Cardiac muscle cell (in vitro differentiated cells and primary cell): ENCODE measurements around the gene PSME2. TPM values are rescaled to one million over a fixed set of nuclear protein-coding genes. Genes with fewer than 3 reads are reported as not detected.

Source experiments
- DNase-seq, 2 donors: peaks; one replicate each; pipeline versions ENCODE4 v3.0.0 to v3.0.0-alpha.2; 2010 to 2017; ENCODE audit warnings: low read depth in 1 of 2, low spot score in 1 of 2
- H3K27ac ChIP-seq: fragments of 200-600 bp; sonication (generic); 2 replicates; pipeline ENCODE4 v1.5.1; 2016
- H3K27me3 ChIP-seq: fragments of 200-600 bp; sonication (generic); 2 replicates; pipeline ENCODE4 v1.6.0; 2016; ENCODE audit warnings: control low read depth
- H3K36me3 ChIP-seq: fragments of 200-600 bp; sonication (generic); 2 replicates; pipeline ENCODE4 v1.5.1; 2016; ENCODE audit warnings: control low read depth
- H3K4me1 ChIP-seq: fragments of 200-600 bp; sonication (generic); 2 replicates; pipeline ENCODE4 v1.8.1; 2017; ENCODE audit warnings: low read depth, mild to moderate bottlenecking, mixed run types
- H3K4me3 ChIP-seq: fragments of 200-600 bp; sonication (generic); 2 replicates; pipeline ENCODE4 v1.5.1; 2016; ENCODE audit warnings: mild to moderate bottlenecking
- H3K9me3 ChIP-seq: fragments of 200-600 bp; sonication (generic); 2 replicates; pipeline ENCODE4 v1.5.1; 2017; ENCODE audit warnings: low read depth, mild to moderate bottlenecking, control low read depth
- polyA plus RNA-seq: library from polyadenylated mRNA; unstranded; fragments of >200 nt; fragmentation: Nextera tagmentation; extraction: Ambion mirVana; gene quantifications from 2 replicates; pipeline ENCODE4 v1.2.1, GENCODE V29; 2016
- total RNA-seq: library from RNA; depleted of rRNA; stranded (reverse); fragments of >200 nt; gene quantifications from 2 replicates; pipeline ENCODE4 v1.2.3, GENCODE V29; 2016
- TF ChIP-seq, protein P1 (sequence below): IDR thresholded peaks from 2 replicates; pipeline ENCODE4 v1.5.1; 2012; ENCODE audit warnings: low read depth, mild to moderate bottlenecking, low read length

PSME2 gene
- total and polyA plus RNA-seq, 2 experiments from 2014 or later: 92.3 to 331 TPM

DNA sequence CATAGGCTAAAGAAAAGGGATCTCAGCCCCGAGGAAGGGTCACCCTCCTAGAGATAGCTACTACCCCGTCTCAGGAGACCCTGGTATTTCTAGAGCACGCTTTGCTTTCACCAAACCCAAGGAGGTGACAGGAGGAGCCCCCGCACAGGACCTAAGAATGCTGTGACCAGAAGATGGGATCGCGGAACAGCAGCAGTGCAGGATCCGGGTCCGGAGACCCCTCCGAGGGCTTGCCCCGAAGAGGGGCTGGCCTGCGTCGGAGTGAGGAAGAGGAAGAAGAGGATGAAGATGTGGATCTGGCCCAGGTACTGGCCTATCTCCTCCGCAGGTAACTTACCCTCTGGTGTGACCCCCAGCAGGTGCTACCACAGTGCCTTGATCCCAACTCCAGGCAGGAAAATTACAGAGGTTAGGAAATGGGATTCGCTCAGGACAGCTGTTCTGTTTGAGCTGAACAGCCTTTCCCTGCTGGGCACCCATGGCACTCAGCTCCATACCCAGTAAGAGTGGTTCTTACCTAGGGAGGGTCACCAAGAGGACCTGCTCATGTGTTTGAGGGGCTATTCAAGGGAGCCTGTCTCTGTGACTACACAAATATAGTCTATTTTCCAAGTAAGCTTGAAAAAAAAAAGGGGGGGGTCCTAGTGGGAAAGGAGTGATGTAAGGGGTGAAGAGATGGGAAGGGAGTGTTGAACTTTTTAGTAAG is 30.8 kb downstream of the PSME2 start:
- H3K4me1 ChIP-seq: peaks cover 11% of the 10 kb centered on the region
- no peaks in the 10 kb centered on the region for H3K27me3 ChIP-seq
- no peaks in the 10 kb centered on the region for H3K9me3 ChIP-seq
- no peak for DNase-seq
- H3K36me3 ChIP-seq: peaks cover 30% of the 10 kb centered on the region
- H3K27ac ChIP-seq: peak overlapping the region; percentile 92
- peak overlapping the region; percentile 44 for H3K4me3 ChIP-seq
- TF ChIP-seq, protein P1, sequence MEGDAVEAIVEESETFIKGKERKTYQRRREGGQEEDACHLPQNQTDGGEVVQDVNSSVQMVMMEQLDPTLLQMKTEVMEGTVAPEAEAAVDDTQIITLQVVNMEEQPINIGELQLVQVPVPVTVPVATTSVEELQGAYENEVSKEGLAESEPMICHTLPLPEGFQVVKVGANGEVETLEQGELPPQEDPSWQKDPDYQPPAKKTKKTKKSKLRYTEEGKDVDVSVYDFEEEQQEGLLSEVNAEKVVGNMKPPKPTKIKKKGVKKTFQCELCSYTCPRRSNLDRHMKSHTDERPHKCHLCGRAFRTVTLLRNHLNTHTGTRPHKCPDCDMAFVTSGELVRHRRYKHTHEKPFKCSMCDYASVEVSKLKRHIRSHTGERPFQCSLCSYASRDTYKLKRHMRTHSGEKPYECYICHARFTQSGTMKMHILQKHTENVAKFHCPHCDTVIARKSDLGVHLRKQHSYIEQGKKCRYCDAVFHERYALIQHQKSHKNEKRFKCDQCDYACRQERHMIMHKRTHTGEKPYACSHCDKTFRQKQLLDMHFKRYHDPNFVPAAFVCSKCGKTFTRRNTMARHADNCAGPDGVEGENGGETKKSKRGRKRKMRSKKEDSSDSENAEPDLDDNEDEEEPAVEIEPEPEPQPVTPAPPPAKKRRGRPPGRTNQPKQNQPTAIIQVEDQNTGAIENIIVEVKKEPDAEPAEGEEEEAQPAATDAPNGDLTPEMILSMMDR: no peak

DNA sequence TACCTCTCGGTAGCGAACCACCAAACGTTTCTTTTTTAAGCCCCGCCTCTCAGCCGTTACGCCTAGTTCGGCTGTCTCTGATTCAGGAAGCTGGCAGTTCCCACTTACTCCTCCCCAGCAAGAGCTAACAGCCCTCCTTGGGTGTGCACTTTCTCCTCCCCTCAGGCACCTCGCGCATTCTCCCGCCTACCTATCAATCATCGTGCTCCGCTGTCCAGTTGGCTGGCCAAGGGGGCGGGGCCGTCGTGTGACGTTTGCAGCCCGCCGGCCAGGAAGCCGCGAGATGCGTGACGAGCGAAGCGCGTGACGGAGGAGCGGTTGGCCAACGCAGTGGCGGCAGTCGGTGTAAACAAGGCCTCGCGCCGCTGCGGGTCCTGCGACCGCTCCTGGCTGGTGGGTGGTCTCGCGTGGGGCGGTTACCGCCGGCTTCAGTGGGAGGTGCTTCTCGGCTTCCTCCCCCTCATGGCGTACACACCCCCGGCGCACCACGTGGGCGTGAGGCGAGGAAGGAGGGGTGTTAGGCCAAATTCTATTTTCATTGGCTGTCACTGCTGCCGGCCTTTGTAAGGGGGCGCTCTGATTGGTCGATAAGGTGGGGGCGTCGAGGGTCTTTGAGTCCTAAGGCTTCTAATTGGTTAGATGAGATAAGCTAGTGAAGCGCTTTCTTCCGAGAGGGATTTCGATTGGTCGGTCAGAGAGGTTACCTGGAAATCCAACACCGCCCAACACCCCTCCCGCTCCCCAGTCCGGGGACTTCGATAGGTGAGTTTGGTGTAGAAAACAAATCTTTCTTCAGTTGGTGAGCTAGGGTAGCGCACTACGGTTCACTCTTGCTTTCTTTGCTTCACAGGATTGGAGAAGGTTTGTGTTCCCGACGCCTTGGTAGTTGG is 31.6 kb downstream of the PSME2 start, which contains the start of the genes DCAF11 and NRL:
DCAF11 (plus strand) TSS at position 246 of the 890 bp plus-strand sequence. CDS start 818 bp downstream, outside the sequence.
NRL (minus strand) TSS at position 418 of the 890 bp plus-strand sequence. CDS start 32,101 bp downstream, outside the sequence.
- TF ChIP-seq, protein P1: no peak
- H3K27me3 ChIP-seq: no peaks in the 10 kb centered on the region
- no peaks in the 10 kb centered on the region for H3K9me3 ChIP-seq
- H3K4me3 ChIP-seq: peak within 1 kb of the TSS; percentile 44
- H3K4me1 ChIP-seq: peaks cover 11% of the 10 kb centered on the region
- peaks cover 26% of the 10 kb centered on the region for H3K36me3 ChIP-seq
- peak within 1 kb of the TSS; percentile 92 for H3K27ac ChIP-seq
- DNase-seq: peak; percentile 99 to 100

- TF ChIP-seq, protein P1: no peak
- peak; percentile 85 to 91 for DNase-seq
- Histone ChIP-seq H3K4me3 (peak overlapping the region; percentile 44), H3K27ac (peak overlapping the region; percentile 92), H3K36me3 (peaks cover 18% of the 10 kb centered on the region), H3K9me3 (no peaks in the 10 kb centered on the region), H3K4me1 (peaks cover 11% of the 10 kb centered on the region), H3K27me3 (no peaks in the 10 kb centered on the region)
These were observed 32.4 kb downstream of the PSME2 start for GRCh38 chr14:24113801-24114531.

DNA sequence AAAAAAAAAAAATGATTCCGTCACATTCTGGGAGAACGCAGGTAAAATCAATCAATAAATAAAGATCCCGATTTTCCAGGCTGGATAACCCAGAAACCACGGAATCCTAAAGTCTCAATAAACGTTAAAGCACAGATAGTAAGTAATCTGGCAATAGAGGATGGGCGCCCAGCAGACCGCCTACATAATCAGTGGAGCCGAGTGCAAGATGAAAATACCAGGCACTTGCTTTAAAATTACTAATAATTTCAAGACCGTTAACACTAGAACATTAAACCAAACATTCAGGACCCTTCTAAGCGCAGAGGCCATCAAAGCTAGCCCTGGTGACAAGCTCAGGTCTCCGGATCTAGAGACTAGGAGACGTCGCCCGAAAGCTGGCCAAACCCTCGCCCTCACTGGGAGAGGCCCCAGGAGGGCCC is 33.0 kb downstream of the PSME2 start:
- Histone ChIP-seq H3K9me3 (no peaks in the 10 kb centered on the region), H3K4me3 (peak overlapping the region; percentile 44), H3K4me1 (peaks cover 11% of the 10 kb centered on the region), H3K27ac (peak overlapping the region; percentile 92), H3K27me3 (no peaks in the 10 kb centered on the region), H3K36me3 (peaks cover 12% of the 10 kb centered on the region)
- no peak for DNase-seq
- TF ChIP-seq, protein P1: no peak

DNA sequence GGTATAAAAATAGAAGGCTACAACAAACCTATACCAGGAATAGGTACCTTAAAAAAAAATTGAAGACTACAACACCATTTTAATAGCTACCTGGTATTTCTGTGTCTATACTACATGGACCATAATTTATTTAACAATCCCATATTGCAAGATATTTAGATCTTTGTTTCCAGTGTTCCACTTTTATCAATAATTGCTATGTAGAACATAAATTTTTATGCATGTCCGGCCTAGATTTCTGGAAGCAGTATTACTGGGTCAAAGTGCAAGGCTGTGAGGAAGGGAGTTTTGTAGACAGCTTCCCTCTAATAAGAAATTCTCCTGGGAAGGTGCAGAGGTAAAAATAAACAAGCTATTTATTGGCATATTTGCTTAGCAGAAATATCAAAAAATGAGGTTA is 35.9 kb downstream of the PSME2 start:
- TF ChIP-seq, protein P1: no peak
- Histone ChIP-seq H3K9me3 (no peaks in the 10 kb centered on the region), H3K27ac (no peak overlapping the region)

More for the DNA sequence above, 35.9 kb downstream of the PSME2 start:
- Histone ChIP-seq H3K4me1 (no peaks in the 10 kb centered on the region), H3K36me3 (no peaks in the 10 kb centered on the region), H3K4me3 (no peak overlapping the region), H3K27me3 (no peaks in the 10 kb centered on the region)
- no peak for DNase-seq
